HepG2 (cell line): ENCODE data around the gene STK36. TPM values are rescaled to one million over a fixed set of nuclear protein-coding genes. Genes with fewer than 3 reads are reported as not detected.

ENCODE experiments used
- ARHGAP35 ChIP-seq: sonication (generic); formaldehyde crosslinking; IDR thresholded peaks from 2 replicates; pipeline ENCODE4 v1.9.0; 2022; ENCODE audit warnings: mild to moderate bottlenecking, inconsistent platforms, moderate library complexity, missing genetic modification reagents, borderline replicate concordance
- BHLHE40 ChIP-seq: IDR thresholded peaks from 2 replicates; pipeline ENCODE4 v1.6.1; 2011; ENCODE audit warnings: low read length, improper control_type of control experiment
- BRD4 ChIP-seq: sonication (generic); formaldehyde crosslinking; IDR thresholded peaks from 2 replicates; pipeline ENCODE4 v1.4.0; 2020; ENCODE audit warnings: missing genetic modification reagents
- FOXJ3 ChIP-seq: sonication (generic); formaldehyde crosslinking; IDR thresholded peaks from 2 replicates; pipeline ENCODE4 v1.4.0; 2020; ENCODE audit warnings: missing genetic modification reagents, mild to moderate bottlenecking, borderline replicate concordance
- HIVEP1 ChIP-seq: sonication (generic); formaldehyde crosslinking; IDR thresholded peaks from 2 replicates; pipeline ENCODE4 v1.4.0; 2020; ENCODE audit warnings: mild to moderate bottlenecking, missing genetic modification reagents
- HOXA7 ChIP-seq: sonication (generic); formaldehyde crosslinking; IDR thresholded peaks from 2 replicates; pipeline ENCODE4 v1.8.1; 2022; ENCODE audit warnings: mild to moderate bottlenecking, missing genetic modification reagents, moderate library complexity
- IRX3 ChIP-seq: sonication (generic); formaldehyde crosslinking; IDR thresholded peaks from 2 replicates; pipeline ENCODE4 v1.8.1; 2023; ENCODE audit warnings: mild to moderate bottlenecking, low read depth, missing genetic modification reagents, borderline replicate concordance
- ISL2 ChIP-seq: sonication (generic); formaldehyde crosslinking; IDR thresholded peaks from 2 replicates; pipeline ENCODE4 v1.5.0; 2020; ENCODE audit warnings: missing genetic modification reagents
- MLX ChIP-seq: IDR thresholded peaks from 2 replicates; pipeline ENCODE4 v1.6.1; 2016
- NFE2L1 ChIP-seq: sonication (generic); formaldehyde crosslinking; IDR thresholded peaks from 2 replicates; pipeline ENCODE4 v1.4.0; 2020; ENCODE audit warnings: missing genetic modification reagents, mild to moderate bottlenecking, borderline replicate concordance
- SATB2 ChIP-seq: sonication (generic); formaldehyde crosslinking; IDR thresholded peaks from 2 replicates; pipeline ENCODE4 v1.5.0; 2020; ENCODE audit warnings: missing genetic modification reagents
- SMYD3 ChIP-seq: sonication (generic); formaldehyde crosslinking; IDR thresholded peaks from 2 replicates; pipeline ENCODE4 v1.8.1; 2023; ENCODE audit warnings: mild to moderate bottlenecking, missing genetic modification reagents
- SP1 ChIP-seq, 2 experiments: fragments of 450-650 bp in 1 of 2; sonication (generic) in 1 of 2; formaldehyde crosslinking in 1 of 2; IDR thresholded peaks; 2 replicates each; pipeline versions ENCODE4 v1.4.0 to v1.6.1; 2016 to 2020; ENCODE audit warnings: missing genetic modification reagents in 1 of 2
- TRIM22 ChIP-seq: fragments of 450-650 bp; IDR thresholded peaks from 2 replicates; pipeline ENCODE4 v1.6.1; 2017
- YEATS2 ChIP-seq: sonication (generic); formaldehyde crosslinking; IDR thresholded peaks from 2 replicates; pipeline ENCODE4 v1.4.0; 2020; ENCODE audit warnings: missing genetic modification reagents, borderline replicate concordance
- ZNF3 ChIP-seq: IDR thresholded peaks from 2 replicates; pipeline ENCODE4 v1.7.0; 2017; ENCODE audit warnings: inconsistent platforms
- ZNF7 ChIP-seq: IDR thresholded peaks from 2 replicates; pipeline ENCODE4 v1.6.1; 2016; ENCODE audit warnings: missing biosample characterization, missing genetic modification reagents
- ZNF776 ChIP-seq: sonication (generic); formaldehyde crosslinking; IDR thresholded peaks from 2 replicates; pipeline ENCODE4 v1.4.0; 2020; ENCODE audit warnings: mild to moderate bottlenecking, missing genetic modification reagents
- ZNF784 ChIP-seq: sonication (generic); formaldehyde crosslinking; IDR thresholded peaks from 2 replicates; pipeline ENCODE4 v1.5.1; 2020; ENCODE audit warnings: missing genetic modification reagents, mild to moderate bottlenecking, borderline replicate concordance
- polyA plus RNA-seq, 8 experiments: library from polyadenylated mRNA; depleted of rRNA in 3 of 8; stranded (reverse) in 7 of 8; unstranded in 1 of 8; fragments of >200 nt; fragmentation: Illumina TruSeq in 4 of 8; extraction: Trizol in 4 of 8; gene quantifications; 2 replicates each; pipeline versions ENCODE4 v1.2.1 to v1.2.3, GENCODE V29; 2011 to 2016; ENCODE audit warnings: low read depth in 4 of 8, missing spikeins in 1 of 8, mixed read lengths in 1 of 8; ENCODE audit not compliant: insufficient read depth in 1 of 8
- total RNA-seq, 5 experiments: library from RNA; depleted of rRNA; stranded (reverse); fragments of >200 nt; fragmentation: Illumina TruSeq; extraction: Trizol; gene quantifications; 2 replicates each; pipeline ENCODE4 v1.2.3, GENCODE V29; 2016; ENCODE audit warnings: low read depth in 1 of 5
- TF ChIP-seq, protein P1 (sequence below): sonication (generic); formaldehyde crosslinking; IDR thresholded peaks from 2 replicates; pipeline ENCODE4 v1.8.1; 2023; ENCODE audit warnings: mild to moderate bottlenecking, missing genetic modification reagents
- TF ChIP-seq, protein P2 (sequence below): sonication (generic); formaldehyde crosslinking; IDR thresholded peaks from 2 replicates; pipeline ENCODE4 v1.4.0; 2020; ENCODE audit warnings: missing genetic modification reagents

STK36 gene
- total and polyA plus RNA-seq, 2 of the 13 experiments (the other 11 are each of a cell fraction or from before 2014, with no cell fraction given) = 45.9 to 83.5 TPM

DNA sequence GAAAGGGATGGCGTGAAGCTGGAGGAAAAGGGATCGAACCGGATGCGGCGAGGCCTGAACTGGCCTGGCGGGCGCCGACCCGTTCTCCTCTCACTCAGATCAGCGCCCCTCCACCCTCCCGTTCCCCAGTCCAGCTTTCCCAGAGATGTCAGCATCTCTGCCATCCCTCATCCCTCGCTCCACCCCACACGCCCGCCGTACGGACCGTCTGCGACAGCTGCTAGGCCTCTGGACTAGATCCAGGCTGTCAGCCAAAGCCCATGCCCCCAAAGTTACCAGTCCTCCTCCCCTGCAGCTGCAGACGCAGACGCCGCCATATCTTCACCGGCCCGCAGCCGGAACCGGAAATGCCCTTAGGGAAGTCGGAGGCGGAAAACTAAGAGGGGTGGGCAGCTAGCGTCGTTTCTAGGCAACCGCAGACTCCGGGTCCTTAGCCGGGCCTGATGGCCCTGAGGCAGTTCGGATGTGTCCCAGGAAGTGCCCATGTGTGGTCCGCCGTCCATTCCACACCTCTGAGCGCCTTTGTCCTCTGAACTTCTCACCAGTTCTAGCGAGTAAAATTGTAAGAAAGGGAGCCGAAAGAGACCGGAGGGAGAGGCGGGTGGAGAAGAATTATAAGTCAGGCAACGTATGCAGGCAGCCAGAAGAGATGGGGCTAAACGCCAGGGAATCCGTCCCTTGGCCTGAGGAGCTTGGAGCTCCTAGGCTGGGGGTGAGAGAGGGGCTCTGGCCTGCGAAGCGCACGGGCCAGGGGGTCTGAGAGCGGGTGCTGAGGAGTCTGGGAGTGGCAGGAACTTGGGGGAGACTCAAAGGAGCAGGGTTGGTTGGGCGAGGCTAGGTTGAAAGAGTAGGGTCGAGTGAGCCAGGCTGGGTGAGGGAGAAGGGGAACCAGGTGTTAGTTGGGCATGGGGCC is at the start of gene STK36, which contains the start of gene RNF25 (continued):
- TF ChIP-seq, protein P1, sequence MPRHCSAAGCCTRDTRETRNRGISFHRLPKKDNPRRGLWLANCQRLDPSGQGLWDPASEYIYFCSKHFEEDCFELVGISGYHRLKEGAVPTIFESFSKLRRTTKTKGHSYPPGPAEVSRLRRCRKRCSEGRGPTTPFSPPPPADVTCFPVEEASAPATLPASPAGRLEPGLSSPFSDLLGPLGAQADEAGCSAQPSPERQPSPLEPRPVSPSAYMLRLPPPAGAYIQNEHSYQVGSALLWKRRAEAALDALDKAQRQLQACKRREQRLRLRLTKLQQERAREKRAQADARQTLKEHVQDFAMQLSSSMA (CRISPR knock-in tag) = peak; percentile 87
- no peak for TF ChIP-seq TRIM22
- TF ChIP-seq, protein P2, sequence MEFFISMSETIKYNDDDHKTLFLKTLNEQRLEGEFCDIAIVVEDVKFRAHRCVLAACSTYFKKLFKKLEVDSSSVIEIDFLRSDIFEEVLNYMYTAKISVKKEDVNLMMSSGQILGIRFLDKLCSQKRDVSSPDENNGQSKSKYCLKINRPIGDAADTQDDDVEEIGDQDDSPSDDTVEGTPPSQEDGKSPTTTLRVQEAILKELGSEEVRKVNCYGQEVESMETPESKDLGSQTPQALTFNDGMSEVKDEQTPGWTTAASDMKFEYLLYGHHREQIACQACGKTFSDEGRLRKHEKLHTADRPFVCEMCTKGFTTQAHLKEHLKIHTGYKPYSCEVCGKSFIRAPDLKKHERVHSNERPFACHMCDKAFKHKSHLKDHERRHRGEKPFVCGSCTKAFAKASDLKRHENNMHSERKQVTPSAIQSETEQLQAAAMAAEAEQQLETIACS (CRISPR knock-in tag) = no peak
- no peak for TF ChIP-seq NFE2L1 (CRISPR knock-in tag)
- peak; percentile 93; the same call in 1 of the 2 replicates for TF ChIP-seq YEATS2 (CRISPR knock-in tag)
- TF ChIP-seq ZNF3 (CRISPR knock-in tag) = no peak
- TF ChIP-seq FOXJ3 (CRISPR knock-in tag) = peak; percentile 18; the same call in 1 of the 2 replicates
- TF ChIP-seq SP1 (IDR thresholded peaks at IDR 0.05) = no peak
- peak; percentile 55; the same call in 1 of the 2 replicates for TF ChIP-seq SP1 (CRISPR knock-in tag; IDR thresholded peaks at IDR 0.05)
- TF ChIP-seq ARHGAP35 (CRISPR knock-in tag) = peak; percentile 38; the same call in 1 of the 2 replicates
- peak; percentile 50; the same call in 1 of the 2 replicates for TF ChIP-seq ZNF776 (CRISPR knock-in tag)
- 0 out of 2 replicates have a peak, but pooled peaks have one; percentile 40 for TF ChIP-seq SMYD3 (CRISPR knock-in tag)
- no peak for TF ChIP-seq BHLHE40
- peak; percentile 46; the same call in 1 of the 2 replicates for TF ChIP-seq SATB2 (CRISPR knock-in tag)
- TF ChIP-seq IRX3 (CRISPR knock-in tag) = 0 out of 2 replicates have a peak, but pooled peaks have one; percentile 40
- no peak for TF ChIP-seq ZNF784 (CRISPR knock-in tag)
- no peak for TF ChIP-seq ZNF7
- TF ChIP-seq HOXA7 = no peak
- TF ChIP-seq HIVEP1 = peak; percentile 62; the same call in 1 of the 2 replicates
- peak; percentile 54 for TF ChIP-seq ISL2 (CRISPR knock-in tag)
- TF ChIP-seq MLX = no peak
- 0 out of 2 replicates have a peak, but pooled peaks have one; percentile 33 for TF ChIP-seq BRD4 (CRISPR knock-in tag)
